Neural cell (in vitro differentiated cells): ENCODE results near the gene GDPD5. TPM values are rescaled to one million over a fixed set of nuclear protein-coding genes. Genes with fewer than 3 reads are reported as not detected.
A peak's percentile ranks its signal among the peaks of the same experiment; 100 is the strongest.

Experiments used
- H2AFZ ChIP-seq: fragments of 200-600, 300-800 bp; sonication (generic), shearing (Covaris generic); 2 replicates; pipeline ENCODE4 v1.6.0; 2014; ENCODE audit warnings: low read depth, mild to moderate bottlenecking, antibody characterized with exemption, low read length, moderate library complexity
- H3F3A ChIP-seq: fragments of 200-600 bp; shearing (Covaris generic); 2 replicates; pipeline ENCODE4 v1.6.1; 2016; ENCODE audit warnings: mild to moderate bottlenecking, moderate library complexity, mixed read lengths, antibody characterized with exemption, low read length; ENCODE audit not compliant: insufficient read depth, poor library complexity, severe bottlenecking
- H3K27ac ChIP-seq: fragments of 200-600, 300-800 bp; sonication (generic), shearing (Covaris generic); 2 replicates; pipeline ENCODE4 v1.5.1; 2014; ENCODE audit warnings: mild to moderate bottlenecking, low read length, moderate library complexity
- H3K27me3 ChIP-seq: fragments of 300-800, 200-600 bp; sonication (generic), shearing (Covaris generic); 2 replicates; pipeline ENCODE4 v1.6.0; 2014; ENCODE audit warnings: mild to moderate bottlenecking, low read depth, low read length, moderate library complexity; ENCODE audit not compliant: insufficient read depth
- H3K36me3 ChIP-seq: fragments of 300-800, 200-600 bp; sonication (generic), shearing (Covaris generic); 2 replicates; pipeline ENCODE4 v1.5.1; 2014; ENCODE audit warnings: mild to moderate bottlenecking, antibody characterized with exemption, low read length, moderate library complexity; ENCODE audit not compliant: insufficient read depth
- H3K4me2 ChIP-seq: fragments of 300-800, 200-600 bp; sonication (generic), shearing (Covaris generic); 2 replicates; pipeline ENCODE4 v1.6.0; 2014; ENCODE audit warnings: mild to moderate bottlenecking, low read length
- H3K4me3 ChIP-seq: fragments of 300-800, 200-600 bp; sonication (generic), shearing (Covaris generic); 2 replicates; pipeline ENCODE4 v1.5.1; 2014; ENCODE audit warnings: mild to moderate bottlenecking, low read length, moderate library complexity
- H3K79me2 ChIP-seq: fragments of 200-600 bp; shearing (Covaris generic); replicated peaks from 2 replicates; pipeline ENCODE4 v1.6.0; 2014; ENCODE audit warnings: mild to moderate bottlenecking, low read length, moderate library complexity; ENCODE audit not compliant: insufficient read depth
- H3K9ac ChIP-seq: fragments of 300-800, 200-600 bp; sonication (generic), shearing (Covaris generic); 2 replicates; pipeline ENCODE4 v1.6.1; 2016; ENCODE audit warnings: mild to moderate bottlenecking, low read length, mixed read lengths
- H3K9me2 ChIP-seq: fragments of 200-600 bp; shearing (Covaris generic); 2 replicates; pipeline ENCODE4 v1.6.1; 2016; ENCODE audit warnings: mild to moderate bottlenecking, low read length, mixed read lengths; ENCODE audit not compliant: insufficient read depth
- H3K9me3 ChIP-seq: fragments of 200-600, 300-800 bp; sonication (generic), shearing (Covaris generic); 2 replicates; pipeline ENCODE4 v1.6.1; 2016; ENCODE audit warnings: mild to moderate bottlenecking, mixed run types, low read length, moderate library complexity, mixed read lengths
- H4K20me1 ChIP-seq: fragments of 200-600 bp; shearing (Covaris generic); 2 replicates; pipeline ENCODE4 v1.6.1; 2016; ENCODE audit warnings: mild to moderate bottlenecking, mixed run types; ENCODE audit not compliant: insufficient read depth
- CTCF ChIP-seq: fragments of 450-650 bp; IDR thresholded peaks from 2 replicates; pipeline ENCODE4 v1.5.1; 2014; ENCODE audit warnings: antibody characterized with exemption, mild to moderate bottlenecking, moderate library complexity; ENCODE audit not compliant: poor library complexity, severe bottlenecking
- EP300 ChIP-seq: fragments of 450-650 bp; conservative IDR thresholded peaks from 2 replicates; pipeline ENCODE4 v1.6.1; 2014; ENCODE audit warnings: antibody characterized with exemption, mild to moderate bottlenecking, moderate library complexity; ENCODE audit not compliant: poor library complexity, severe bottlenecking
- EZH2 ChIP-seq: fragments of 200-600, 300-800 bp; shearing (Covaris generic), sonication (generic); IDR thresholded peaks from 2 replicates; pipeline ENCODE4 v1.6.1; 2014; ENCODE audit warnings: antibody characterized with exemption, low read length, borderline replicate concordance, mild to moderate bottlenecking; ENCODE audit not compliant: insufficient read depth, poor library complexity, severe bottlenecking
- MXI1 ChIP-seq: fragments of 450-650 bp; conservative IDR thresholded peaks from 2 replicates; pipeline ENCODE4 v1.6.1; 2014; ENCODE audit warnings: antibody characterized with exemption, mild to moderate bottlenecking; ENCODE audit not compliant: poor library complexity, severe bottlenecking
- POLR2AphosphoS5 ChIP-seq: IDR thresholded peaks from 2 replicates; pipeline ENCODE4 v1.6.1; 2012
- RAD21 ChIP-seq: fragments of 450-650 bp; conservative IDR thresholded peaks from 2 replicates; pipeline ENCODE4 v1.6.1; 2014; ENCODE audit warnings: antibody characterized with exemption, mild to moderate bottlenecking, moderate library complexity
- REST ChIP-seq: IDR thresholded peaks from 2 replicates; pipeline ENCODE4 v1.6.1; 2012; ENCODE audit warnings: borderline replicate concordance
- SMC3 ChIP-seq: fragments of 450-650 bp; conservative IDR thresholded peaks from 2 replicates; pipeline ENCODE4 v1.6.1; 2014; ENCODE audit warnings: antibody characterized with exemption, mild to moderate bottlenecking, moderate library complexity; ENCODE audit not compliant: poor library complexity
- TAF1 ChIP-seq: IDR thresholded peaks from 2 replicates; pipeline ENCODE4 v1.6.1; 2012; ENCODE audit warnings: low read depth
- polyA plus RNA-seq: library from polyadenylated mRNA; depleted of rRNA; stranded (reverse); fragments of >200 nt; gene quantifications from 2 replicates; pipeline ENCODE4 v1.2.3, GENCODE V29; 2014

GDPD5 gene
- polyA plus RNA-seq, 1 donor from 2014 or later: 19.2 TPM

GRCh38 chr11:75429902-75430713, 95.6 kb downstream of the GDPD5 start:
- Histone ChIP-seq H3K79me2 (no peaks in the 10 kb centered on the region), H3K9me2 (no peaks in the 10 kb centered on the region), H3K27me3 (peaks cover 27% of the 10 kb centered on the region), H3K36me3 (peaks cover 6% of the 10 kb centered on the region), H3K27ac (no peak overlapping the region), H3K9ac (peak overlapping the region; percentile 55), H2AFZ (no peak overlapping the region), H4K20me1 (no peaks in the 10 kb centered on the region), H3K9me3 (no peaks in the 10 kb centered on the region), H3K4me3 (peak overlapping the region; percentile 63), H3K4me2 (no peak overlapping the region), H3F3A (no peaks in the 10 kb centered on the region)
- peak; percentile 44 for TF ChIP-seq CTCF
- no peak for TF ChIP-seq TAF1
- no peak for TF ChIP-seq EZH2
- no peak for TF ChIP-seq POLR2AphosphoS5
- no peak for TF ChIP-seq RAD21
- no peak for TF ChIP-seq SMC3
- peak; percentile 70 for TF ChIP-seq MXI1
- no peak for TF ChIP-seq REST
- TF ChIP-seq EP300: no peak

GRCh38 chr11:75429641-75429901, 96.2 kb downstream of the GDPD5 start:
- Histone ChIP-seq H3K27ac (no peak overlapping the region), H3K4me3 (peak overlapping the region; percentile 42), H3K27me3 (peaks cover 27% of the 10 kb centered on the region), H3K79me2 (no peaks in the 10 kb centered on the region), H2AFZ (no peak overlapping the region), H3K4me2 (no peak overlapping the region), H3K9me3 (no peaks in the 10 kb centered on the region), H3K9ac (no peak overlapping the region), H3F3A (no peaks in the 10 kb centered on the region), H3K36me3 (peaks cover 2% of the 10 kb centered on the region), H4K20me1 (no peaks in the 10 kb centered on the region), H3K9me2 (no peaks in the 10 kb centered on the region)
- TF ChIP-seq POLR2AphosphoS5: peak; percentile 12
- TF ChIP-seq RAD21: no peak
- no peak for TF ChIP-seq TAF1
- no peak for TF ChIP-seq REST
